Glomerular endothelial cell (primary cell): ENCODE measurements around the gene SLC9A3. TPM values are rescaled to one million over a fixed set of nuclear protein-coding genes. Genes with fewer than 3 reads are reported as not detected.

ENCODE experiments used
- DNase-seq: peaks from one replicate; pipeline ENCODE4 v3.0.0-alpha.2; 2011; ENCODE audit warnings: low read depth, low spot score; ENCODE audit errors: extremely low read depth
- total RNA-seq: library from RNA; depleted of rRNA; stranded (reverse); fragments of >200 nt; gene quantifications from 2 replicates; pipeline ENCODE4 v1.2.3, GENCODE V29; 2015

Gene SLC9A3
- total RNA-seq, 1 donor from 2014 or later = 2.2 TPM

GRCh38 chr5:555058-555623, 30.9 kb upstream of the SLC9A3 start:
- no peak for DNase-seq

- no peak for DNase-seq
Observed at GRCh38 chr5:554284-554988, 30.2 kb upstream of the SLC9A3 start.

GRCh38 chr5:553874-554273, 29.6 kb upstream of the SLC9A3 start:
- no peak for DNase-seq

- DNase-seq = no peak
Observed at GRCh38 chr5:551406-551805, 27.2 kb upstream of the SLC9A3 start.

- DNase-seq = no peak
Observed at GRCh38 chr5:549229-549628, 25.0 kb upstream of the SLC9A3 start.

- no peak for DNase-seq
Observed at GRCh38 chr5:548256-548655, 24.0 kb upstream of the SLC9A3 start.

GRCh38 chr5:547086-547924, 23.1 kb upstream of the SLC9A3 start:
- no peak for DNase-seq

GRCh38 chr5:546376-546908, 22.2 kb upstream of the SLC9A3 start:
- DNase-seq = no peak

- DNase-seq = no peak
Observed at GRCh38 chr5:545641-546375, 21.6 kb upstream of the SLC9A3 start.

- no peak for DNase-seq
Observed at GRCh38 chr5:544675-545355, 20.6 kb upstream of the SLC9A3 start.

GRCh38 chr5:543755-544674, 19.8 kb upstream of the SLC9A3 start:
- no peak for DNase-seq

- DNase-seq = no peak
Observed at GRCh38 chr5:543351-543750, 19.1 kb upstream of the SLC9A3 start.

GRCh38 chr5:542319-543311, 18.4 kb upstream of the SLC9A3 start:
- DNase-seq = no peak

- no peak for DNase-seq
Observed at GRCh38 chr5:541539-542318, 17.5 kb upstream of the SLC9A3 start.

- DNase-seq = no peak
Observed at GRCh38 chr5:540906-541538, 16.8 kb upstream of the SLC9A3 start.

- DNase-seq = no peak
Observed at GRCh38 chr5:540071-540905, 16.0 kb upstream of the SLC9A3 start.
